HepG2 (cell line): ENCODE results near the gene NR3C2. TPM values are rescaled to one million over a fixed set of nuclear protein-coding genes. Genes with fewer than 3 reads are reported as not detected.

ENCODE experiments used
- ATAC-seq: fragments of 200-7000 bp; cut with Tn5 transposase; 3 replicates; pipeline ENCODE4 v1.9.1; 2020; ENCODE audit warnings: mild to moderate bottlenecking, moderate library complexity
- BruUV-seq: library from RNA; stranded (reverse); fragments of 400-500 nt; replicated peaks from 2 replicates; lab custom pipeline; 2021; lab: Mats Ljungman, UMichigan
- CTCF ChIA-PET: fragments of 300-600 bp; formaldehyde crosslinking; extraction: SDS; loops from one replicate; lab custom pipeline; 2021; ENCODE audit warnings: low total read pairs, inconsistent platforms, low intra/inter-chr PET ratio; lab: Yijun Ruan, JAX
- POLR2A ChIA-PET: fragments of 350-600 bp; sonication (Branson Sonifier 250); formaldehyde crosslinking; loops from one replicate; lab custom pipeline; 2020; ENCODE audit warnings: antibody characterized with exemption, inconsistent platforms; lab: Yijun Ruan, JAX
- DNase-seq: peaks from one replicate; pipeline ENCODE4 v3.0.0-alpha.2; 2015; ENCODE audit warnings: low spot score
- FAIRE-seq: peaks from 3 replicates; lab custom pipeline; 2011; peaks lifted over from hg19 to GRCh38; lab: Jason Lieb, UNC
- H2AFZ ChIP-seq: one replicate; pipeline ENCODE4 v1.6.1; 2011; ENCODE audit warnings: low read length, inconsistent platforms
- H3K27ac ChIP-seq: fragments of 300-600 bp; 3 replicates; pipeline ENCODE4 v1.8.0; 2011; ENCODE audit warnings: mixed run types, mild to moderate bottlenecking, mixed read lengths, low read length, inconsistent platforms; ENCODE audit not compliant: insufficient read depth; ENCODE audit errors: extremely low read length
- H3K27me3 ChIP-seq, 2 experiments: fragments of 200-600 bp in 1 of 2; 2 replicates in 1 of 2; 3 replicates in 1 of 2; pipeline versions ENCODE4 v1.6.0 to v1.8.0; 2011; ENCODE audit warnings: low read length in 2 of 2, mild to moderate bottlenecking in 2 of 2, moderate library complexity in 2 of 2, inconsistent platforms in 1 of 2; ENCODE audit not compliant: insufficient read depth in 2 of 2, control insufficient read depth in 1 of 2
- H3K36me3 ChIP-seq, 2 experiments: fragments of 200-600 bp in 1 of 2; replicated peaks in 1 of 2; 2 replicates in 1 of 2; 3 replicates in 1 of 2; pipeline versions ENCODE4 v1.5.1 to v1.8.0; 2011; ENCODE audit warnings: low read length in 2 of 2, inconsistent platforms in 1 of 2; ENCODE audit not compliant: insufficient read depth in 2 of 2, control insufficient read depth in 1 of 2
- H3K4me1 ChIP-seq: 2 replicates; pipeline ENCODE4 v1.5.1; 2012; ENCODE audit warnings: low read length, inconsistent platforms; ENCODE audit not compliant: insufficient read depth
- H3K4me2 ChIP-seq: 2 replicates; pipeline ENCODE4 v1.6.0; 2011; ENCODE audit warnings: low read depth, low read length, inconsistent platforms
- H3K4me3 ChIP-seq, 3 experiments: fragments of 200-600 bp in 1 of 3; sonication (generic), shearing (Covaris generic) in 1 of 3; replicated peaks in 1 of 3; 2 replicates each; pipeline ENCODE4 v1.5.1; 2011 to 2016; ENCODE audit warnings: low read length in 3 of 3, inconsistent platforms in 2 of 3, low read depth in 2 of 3, mild to moderate bottlenecking in 2 of 3, control low read depth in 1 of 3, mixed read lengths in 1 of 3; ENCODE audit not compliant: insufficient read depth in 1 of 3
- H3K79me2 ChIP-seq: one replicate; pipeline ENCODE4 v1.6.1; 2011; ENCODE audit warnings: low read length, inconsistent platforms; ENCODE audit not compliant: insufficient read depth
- H3K9ac ChIP-seq: 2 replicates; pipeline ENCODE4 v1.6.0; 2011; ENCODE audit warnings: mild to moderate bottlenecking, low read depth, low read length, inconsistent platforms; ENCODE audit not compliant: insufficient read depth
- H3K9me3 ChIP-seq: 2 replicates; pipeline ENCODE4 v1.5.1; 2012; ENCODE audit warnings: mild to moderate bottlenecking, low read length
- H4K20me1 ChIP-seq: 2 replicates; pipeline ENCODE4 v1.6.0; 2011; ENCODE audit warnings: inconsistent platforms, mild to moderate bottlenecking, low read length, moderate library complexity; ENCODE audit not compliant: insufficient read depth
- HNRNPL ChIP-seq: fragments of 200-400 bp; formaldehyde crosslinking; IDR thresholded peaks from 2 replicates; pipeline ENCODE4 v1.6.1; 2017; ENCODE audit warnings: mild to moderate bottlenecking, low read depth, low read length
- IKZF1 ChIP-seq: fragments of 450-650 bp; IDR thresholded peaks from 2 replicates; pipeline ENCODE4 v1.7.1; 2016
- MEIS1 ChIP-seq: sonication (generic); formaldehyde crosslinking; IDR thresholded peaks from 2 replicates; pipeline ENCODE4 v1.9.0; 2021; ENCODE audit warnings: mild to moderate bottlenecking, missing genetic modification reagents, moderate library complexity, borderline replicate concordance
- NFE2L2 ChIP-seq: fragments of 150-350 bp; IDR thresholded peaks from 2 replicates; pipeline ENCODE4 v1.6.1; 2014; ENCODE audit warnings: low read length
- NR2F1 ChIP-seq, 2 experiments: fragments of 450-650 bp in 1 of 2; formaldehyde crosslinking in 1 of 2; IDR thresholded peaks; 2 replicates each; pipeline versions ENCODE4 v1.5.0 to v1.6.1; 2016 to 2020; ENCODE audit warnings: mild to moderate bottlenecking in 1 of 2, missing compliant biosample characterization in 1 of 2, missing genetic modification reagents in 1 of 2, moderate library complexity in 1 of 2
- ZNF207 ChIP-seq: fragments of 450-650 bp; IDR thresholded peaks from 2 replicates; pipeline ENCODE4 v1.6.1; 2016; ENCODE audit warnings: antibody characterized with exemption, borderline replicate concordance
- ZNF552 ChIP-seq: sonication (generic); formaldehyde crosslinking; IDR thresholded peaks from 2 replicates; pipeline ENCODE4 v1.9.0; 2022; ENCODE audit warnings: missing genetic modification reagents, mild to moderate bottlenecking, borderline replicate concordance
- ZNF703 ChIP-seq: sonication (generic); formaldehyde crosslinking; IDR thresholded peaks from 2 replicates; pipeline ENCODE4 v1.5.1; 2020; ENCODE audit warnings: missing genetic modification reagents, mild to moderate bottlenecking, moderate library complexity, borderline replicate concordance
- ZNF761 ChIP-seq: sonication (generic); formaldehyde crosslinking; conservative IDR thresholded peaks from 2 replicates; pipeline ENCODE4 v1.4.0; 2020; ENCODE audit warnings: mild to moderate bottlenecking, missing genetic modification reagents
- ZNF83 ChIP-seq: sonication (generic); formaldehyde crosslinking; IDR thresholded peaks from 2 replicates; pipeline ENCODE4 v1.4.0; 2020; ENCODE audit warnings: missing genetic modification reagents, mild to moderate bottlenecking, borderline replicate concordance
- WGBS: methylation state at CpG from one replicate; pipeline ENCODE4 v1.1.6; 2017; ENCODE audit warnings: low lambda C conversion rate; 5-methylcytosine and 5-hydroxymethylcytosine counted together
- in situ Hi-C: cut with HindIII; loops from 2 replicates; pipeline ENCODE4 v1.10.0; 2017; ENCODE audit warnings: low pct_unique_long_range_greater_than_20kb; ENCODE audit not compliant: extremely low pct_ligation_motif_present
- intact Hi-C: fragments of 100-400 bp; cut with micrococcal nuclease; formaldehyde crosslinking; loops from one replicate; pipeline ENCODE4 v1.10.0; 2022; ENCODE audit not compliant: unreplicated experiment
- polyA plus RNA-seq, 8 experiments: library from polyadenylated mRNA; depleted of rRNA in 3 of 8; stranded (reverse) in 7 of 8; unstranded in 1 of 8; fragments of >200 nt; fragmentation: Illumina TruSeq in 4 of 8; extraction: Trizol in 4 of 8; gene quantifications; 2 replicates each; pipeline versions ENCODE4 v1.2.1 to v1.2.3, GENCODE V29; 2011 to 2016; ENCODE audit warnings: low read depth in 4 of 8, missing spikeins in 1 of 8, mixed read lengths in 1 of 8; ENCODE audit not compliant: insufficient read depth in 1 of 8
- total RNA-seq, 5 experiments: library from RNA; depleted of rRNA; stranded (reverse); fragments of >200 nt; fragmentation: Illumina TruSeq; extraction: Trizol; gene quantifications; 2 replicates each; pipeline ENCODE4 v1.2.3, GENCODE V29; 2016; ENCODE audit warnings: low read depth in 1 of 5
- TF ChIP-seq, protein P1 (sequence below): sonication (generic); formaldehyde crosslinking; IDR thresholded peaks from 2 replicates; pipeline ENCODE4 v1.4.0; 2020; ENCODE audit warnings: mild to moderate bottlenecking, missing genetic modification reagents
- TF ChIP-seq, protein P2 (sequence below): sonication (generic); formaldehyde crosslinking; IDR thresholded peaks from 2 replicates; pipeline ENCODE4 v1.9.0; 2022; ENCODE audit warnings: low read depth, missing genetic modification reagents
- TF ChIP-seq, protein P3 (sequence below): sonication (generic); formaldehyde crosslinking; IDR thresholded peaks from 2 replicates; pipeline ENCODE4; 2020; ENCODE audit warnings: missing genetic modification reagents, mild to moderate bottlenecking, borderline replicate concordance
- TF ChIP-seq, protein P4 (sequence below): sonication (generic); formaldehyde crosslinking; IDR thresholded peaks from 2 replicates; pipeline ENCODE4 v1.4.0; 2020; ENCODE audit warnings: missing genetic modification reagents, borderline replicate concordance
- TF ChIP-seq, protein P5 (sequence below): sonication (generic); formaldehyde crosslinking; conservative IDR thresholded peaks from 2 replicates; pipeline ENCODE4 v1.8.0; 2022; ENCODE audit warnings: mild to moderate bottlenecking, moderate library complexity, missing genetic modification reagents

NR3C2 gene
- total and polyA plus RNA-seq, 2 of the 13 experiments (the other 11 are each of a cell fraction or from before 2014, with no cell fraction given): 0.26 to 0.46 TPM

DNA sequence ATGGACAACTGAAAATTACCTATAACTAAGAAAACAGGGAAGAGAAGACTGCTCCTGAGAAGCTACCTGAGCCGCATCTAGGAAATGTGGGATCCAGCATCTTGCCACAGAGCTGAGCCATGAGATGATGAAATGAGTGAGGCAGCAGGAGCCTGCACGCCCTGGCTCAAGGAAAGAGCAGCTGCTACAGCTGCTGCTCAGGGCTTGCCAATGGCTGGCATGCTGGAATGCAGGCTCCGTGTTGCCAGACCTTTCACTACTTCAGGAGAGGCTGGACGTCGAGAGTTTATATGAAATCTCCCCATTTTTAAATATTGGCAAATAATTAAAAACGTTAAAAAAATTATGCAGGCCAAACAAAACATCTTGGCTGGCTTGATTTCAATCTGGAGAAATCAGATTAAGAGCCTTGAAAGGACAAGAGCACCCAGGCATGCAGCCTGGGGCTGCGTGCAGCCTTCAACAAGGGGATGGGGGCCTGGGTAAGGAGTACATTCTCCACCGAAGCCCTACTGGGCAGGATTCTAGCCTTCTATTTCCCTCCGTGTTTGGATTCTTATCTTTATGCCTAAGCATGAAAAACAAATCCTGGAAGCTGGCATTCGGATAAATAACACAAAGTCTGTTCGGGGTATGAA lies 227.6 kb downstream of the NR3C2 start:
- 39% methylated on average over 11 of the region's 11 CpGs for WGBS
- H3K9me3 ChIP-seq: no peaks in the 10 kb centered on the region
- intact Hi-C loops: no loop called here
- H3K27ac ChIP-seq: no peak overlapping the region
- no peaks in the 10 kb centered on the region for H3K79me2 ChIP-seq
- H3K4me2 ChIP-seq: no peak overlapping the region
- POLR2A ChIA-PET: no interaction called here
- in situ Hi-C loops: no loop called here
- no peaks in the 10 kb centered on the region for H4K20me1 ChIP-seq
- ATAC-seq (no peak), FAIRE-seq (no peak), DNase-seq (no peak)
- no peak overlapping the region for H3K4me3 ChIP-seq
- BruUV-seq: no TSS peak
- CTCF ChIA-PET: no interaction called here
- H3K9ac ChIP-seq: no peak overlapping the region
- no peaks in the 10 kb centered on the region for H3K4me1 ChIP-seq
- no peaks in the 10 kb centered on the region for H3K36me3 ChIP-seq
- no peak overlapping the region for H2AFZ ChIP-seq
- H3K27me3 ChIP-seq: no peaks in the 10 kb centered on the region
- no peak for TF ChIP-seq ZNF703 (CRISPR knock-in tag)
- TF ChIP-seq, protein P1, sequence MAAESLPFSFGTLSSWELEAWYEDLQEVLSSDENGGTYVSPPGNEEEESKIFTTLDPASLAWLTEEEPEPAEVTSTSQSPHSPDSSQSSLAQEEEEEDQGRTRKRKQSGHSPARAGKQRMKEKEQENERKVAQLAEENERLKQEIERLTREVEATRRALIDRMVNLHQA: no peak
- no peak for TF ChIP-seq ZNF761
- TF ChIP-seq MEIS1: no peak
- no peak for TF ChIP-seq ZNF83
- TF ChIP-seq NR2F1 (CRISPR knock-in tag; IDR thresholded peaks at IDR 0.05): no peak
- TF ChIP-seq ZNF552: no peak
- no peak for TF ChIP-seq IKZF1
- TF ChIP-seq, protein P2, sequence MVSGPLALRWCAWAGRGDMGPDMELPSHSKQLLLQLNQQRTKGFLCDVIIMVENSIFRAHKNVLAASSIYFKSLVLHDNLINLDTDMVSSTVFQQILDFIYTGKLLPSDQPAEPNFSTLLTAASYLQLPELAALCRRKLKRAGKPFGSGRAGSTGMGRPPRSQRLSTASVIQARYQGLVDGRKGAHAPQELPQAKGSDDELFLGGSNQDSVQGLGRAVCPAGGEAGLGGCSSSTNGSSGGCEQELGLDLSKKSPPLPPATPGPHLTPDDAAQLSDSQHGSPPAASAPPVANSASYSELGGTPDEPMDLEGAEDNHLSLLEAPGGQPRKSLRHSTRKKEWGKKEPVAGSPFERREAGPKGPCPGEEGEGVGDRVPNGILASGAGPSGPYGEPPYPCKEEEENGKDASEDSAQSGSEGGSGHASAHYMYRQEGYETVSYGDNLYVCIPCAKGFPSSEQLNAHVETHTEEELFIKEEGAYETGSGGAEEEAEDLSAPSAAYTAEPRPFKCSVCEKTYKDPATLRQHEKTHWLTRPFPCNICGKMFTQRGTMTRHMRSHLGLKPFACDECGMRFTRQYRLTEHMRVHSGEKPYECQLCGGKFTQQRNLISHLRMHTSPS (CRISPR knock-in tag): no peak
- TF ChIP-seq NFE2L2: no peak
- TF ChIP-seq, protein P3, sequence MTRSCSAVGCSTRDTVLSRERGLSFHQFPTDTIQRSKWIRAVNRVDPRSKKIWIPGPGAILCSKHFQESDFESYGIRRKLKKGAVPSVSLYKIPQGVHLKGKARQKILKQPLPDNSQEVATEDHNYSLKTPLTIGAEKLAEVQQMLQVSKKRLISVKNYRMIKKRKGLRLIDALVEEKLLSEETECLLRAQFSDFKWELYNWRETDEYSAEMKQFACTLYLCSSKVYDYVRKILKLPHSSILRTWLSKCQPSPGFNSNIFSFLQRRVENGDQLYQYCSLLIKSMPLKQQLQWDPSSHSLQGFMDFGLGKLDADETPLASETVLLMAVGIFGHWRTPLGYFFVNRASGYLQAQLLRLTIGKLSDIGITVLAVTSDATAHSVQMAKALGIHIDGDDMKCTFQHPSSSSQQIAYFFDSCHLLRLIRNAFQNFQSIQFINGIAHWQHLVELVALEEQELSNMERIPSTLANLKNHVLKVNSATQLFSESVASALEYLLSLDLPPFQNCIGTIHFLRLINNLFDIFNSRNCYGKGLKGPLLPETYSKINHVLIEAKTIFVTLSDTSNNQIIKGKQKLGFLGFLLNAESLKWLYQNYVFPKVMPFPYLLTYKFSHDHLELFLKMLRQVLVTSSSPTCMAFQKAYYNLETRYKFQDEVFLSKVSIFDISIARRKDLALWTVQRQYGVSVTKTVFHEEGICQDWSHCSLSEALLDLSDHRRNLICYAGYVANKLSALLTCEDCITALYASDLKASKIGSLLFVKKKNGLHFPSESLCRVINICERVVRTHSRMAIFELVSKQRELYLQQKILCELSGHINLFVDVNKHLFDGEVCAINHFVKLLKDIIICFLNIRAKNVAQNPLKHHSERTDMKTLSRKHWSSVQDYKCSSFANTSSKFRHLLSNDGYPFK: no peak
- no peak for TF ChIP-seq HNRNPL
- TF ChIP-seq, protein P4, sequence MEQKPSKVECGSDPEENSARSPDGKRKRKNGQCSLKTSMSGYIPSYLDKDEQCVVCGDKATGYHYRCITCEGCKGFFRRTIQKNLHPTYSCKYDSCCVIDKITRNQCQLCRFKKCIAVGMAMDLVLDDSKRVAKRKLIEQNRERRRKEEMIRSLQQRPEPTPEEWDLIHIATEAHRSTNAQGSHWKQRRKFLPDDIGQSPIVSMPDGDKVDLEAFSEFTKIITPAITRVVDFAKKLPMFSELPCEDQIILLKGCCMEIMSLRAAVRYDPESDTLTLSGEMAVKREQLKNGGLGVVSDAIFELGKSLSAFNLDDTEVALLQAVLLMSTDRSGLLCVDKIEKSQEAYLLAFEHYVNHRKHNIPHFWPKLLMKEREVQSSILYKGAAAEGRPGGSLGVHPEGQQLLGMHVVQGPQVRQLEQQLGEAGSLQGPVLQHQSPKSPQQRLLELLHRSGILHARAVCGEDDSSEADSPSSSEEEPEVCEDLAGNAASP (CRISPR knock-in tag): no peak
- no peak for TF ChIP-seq ZNF207
- TF ChIP-seq, protein P5, sequence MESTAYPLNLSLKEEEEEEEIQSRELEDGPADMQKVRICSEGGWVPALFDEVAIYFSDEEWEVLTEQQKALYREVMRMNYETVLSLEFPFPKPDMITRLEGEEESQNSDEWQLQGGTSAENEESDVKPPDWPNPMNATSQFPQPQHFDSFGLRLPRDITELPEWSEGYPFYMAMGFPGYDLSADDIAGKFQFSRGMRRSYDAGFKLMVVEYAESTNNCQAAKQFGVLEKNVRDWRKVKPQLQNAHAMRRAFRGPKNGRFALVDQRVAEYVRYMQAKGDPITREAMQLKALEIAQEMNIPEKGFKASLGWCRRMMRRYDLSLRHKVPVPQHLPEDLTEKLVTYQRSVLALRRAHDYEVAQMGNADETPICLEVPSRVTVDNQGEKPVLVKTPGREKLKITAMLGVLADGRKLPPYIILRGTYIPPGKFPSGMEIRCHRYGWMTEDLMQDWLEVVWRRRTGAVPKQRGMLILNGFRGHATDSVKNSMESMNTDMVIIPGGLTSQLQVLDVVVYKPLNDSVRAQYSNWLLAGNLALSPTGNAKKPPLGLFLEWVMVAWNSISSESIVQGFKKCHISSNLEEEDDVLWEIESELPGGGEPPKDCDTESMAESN: no peak
